NCI-H526 (cell line): ENCODE data around the gene OASL.
A peak's percentile ranks its signal among the peaks of the same experiment; 100 is the strongest.
"Not testable (repeated sequence)": the region's sequence is repeated elsewhere in the genome, so short reads cannot be mapped to it uniquely, and the experiment has no call there.

Experiments used
- DNase-seq, 2 experiments: peaks; one replicate each; lab custom pipeline; 2025; lab: John Stamatoyannopoulos, UW

OASL gene

DNA sequence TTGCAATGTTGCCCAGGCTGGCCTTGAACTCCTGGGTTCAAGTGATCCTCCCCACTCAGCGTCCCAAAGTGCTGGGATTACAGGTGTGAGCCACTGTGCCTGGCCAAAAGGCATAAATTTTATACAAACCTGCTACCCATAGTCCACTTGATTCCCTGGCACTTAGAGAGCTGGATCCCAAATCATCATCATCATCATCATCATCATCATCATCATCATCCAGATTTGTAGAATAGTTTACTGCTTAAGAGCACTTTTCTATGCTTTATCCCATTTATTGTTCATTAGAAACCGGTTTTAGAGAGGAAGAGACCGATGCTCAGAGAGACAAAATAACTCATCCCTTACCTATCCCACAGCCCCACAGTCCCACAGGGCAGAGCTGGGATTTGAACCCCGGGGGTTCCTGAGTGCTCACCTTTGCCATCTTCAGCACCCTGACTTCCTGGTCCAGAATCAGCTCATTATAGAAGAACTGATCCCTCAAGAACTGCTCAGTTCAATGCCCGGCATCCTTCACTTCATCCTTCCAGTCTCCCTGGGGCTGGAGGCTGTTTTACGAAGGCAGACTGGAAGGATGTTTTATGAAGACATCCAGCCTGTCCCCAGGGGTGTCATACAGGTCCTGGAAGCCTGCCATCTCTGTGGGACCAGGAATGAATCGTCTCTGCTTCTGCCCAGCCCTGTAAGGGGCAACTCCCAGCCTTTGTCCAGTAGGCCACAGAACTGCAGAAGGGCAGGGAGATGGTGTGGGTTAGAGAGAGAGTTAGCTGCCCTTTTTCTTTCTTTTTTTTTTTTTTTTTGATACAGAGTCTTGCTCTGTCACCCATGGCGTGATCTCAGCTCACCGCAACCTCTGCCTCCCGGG, 20.2 kb upstream of the OASL start:
- DNase-seq: no peak

DNA sequence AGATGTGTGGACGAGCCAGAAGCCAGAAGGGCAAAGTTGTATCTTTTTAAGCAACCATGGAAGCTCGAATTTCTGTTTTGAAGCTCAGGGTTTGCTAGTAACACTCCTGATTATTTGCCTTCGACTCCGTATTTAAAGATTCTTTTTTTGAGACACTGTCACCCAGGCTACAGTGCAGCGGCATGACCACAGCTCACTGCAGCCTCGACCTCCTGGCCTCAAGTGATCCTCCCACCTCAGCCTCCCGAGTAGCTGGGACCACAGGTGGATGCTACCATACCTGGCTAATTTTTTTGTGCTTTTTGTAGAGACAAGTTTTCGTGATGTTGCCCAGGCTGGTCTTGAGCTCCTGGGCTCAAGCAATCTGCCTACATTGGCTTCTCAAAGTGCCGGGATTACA, 18.7 kb upstream of the OASL start:
- DNase-seq: no peak

DNA sequence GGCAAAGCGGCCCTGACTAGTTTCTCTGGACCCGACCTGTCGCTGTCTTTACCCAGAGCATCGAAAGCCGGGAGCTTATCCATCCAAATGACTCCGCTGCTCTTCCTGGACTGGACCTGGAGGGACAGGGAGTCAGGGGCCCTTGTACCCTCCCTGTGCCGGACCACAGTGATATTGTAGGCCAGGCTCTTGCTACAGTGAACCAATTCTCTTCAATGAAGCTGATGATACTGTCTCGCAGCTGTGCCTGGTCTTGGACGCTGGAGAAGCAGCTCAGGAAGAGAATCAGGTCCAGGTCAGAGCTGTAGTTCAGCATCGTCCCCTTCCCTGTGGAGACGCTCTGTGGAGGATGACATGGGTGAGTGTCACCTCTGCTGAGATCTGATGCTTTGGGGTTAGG, 14.7 kb upstream of the OASL start:
- no peak for DNase-seq

DNA sequence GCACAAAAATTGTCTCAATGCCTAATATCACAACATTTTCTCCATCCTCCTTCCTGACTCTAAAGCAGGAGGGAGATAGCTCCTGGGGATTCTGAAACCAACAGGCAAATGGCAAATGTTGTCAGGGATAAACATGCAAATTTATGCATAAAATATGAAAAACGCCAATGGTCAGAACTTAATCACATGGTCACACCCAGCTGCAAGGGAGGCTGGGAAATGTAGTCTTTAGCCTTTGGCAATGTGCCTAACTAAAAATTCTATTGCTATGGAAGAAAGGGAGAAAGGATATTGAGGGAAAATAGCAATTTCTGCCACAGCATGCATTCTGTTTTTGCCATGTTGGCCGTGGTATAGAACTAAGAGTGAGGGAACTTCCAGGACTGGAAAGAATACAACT, 11.7 kb upstream of the OASL start:
- peak; percentile 81 to 89 for DNase-seq

DNA sequence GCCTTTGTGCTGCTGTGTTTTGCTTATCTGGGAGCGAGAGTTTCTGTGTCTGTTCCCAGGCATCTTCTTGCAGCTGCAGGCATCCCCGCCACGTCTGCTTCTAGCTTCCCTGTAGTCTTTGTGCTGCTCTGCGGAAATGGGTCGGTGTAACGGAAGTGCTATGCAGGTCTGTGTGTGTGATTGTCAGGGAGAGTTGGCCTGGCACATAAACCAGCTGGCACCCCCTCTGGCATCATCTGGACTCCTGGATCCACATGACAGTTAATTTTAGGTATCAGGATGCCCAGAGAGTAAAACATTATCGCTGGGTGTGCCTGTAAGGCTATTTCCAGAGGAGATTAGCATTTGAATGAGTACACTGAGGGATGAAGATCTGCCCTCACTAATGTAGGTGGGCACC, 9.4 kb upstream of the OASL start:
- no peak for DNase-seq

DNA sequence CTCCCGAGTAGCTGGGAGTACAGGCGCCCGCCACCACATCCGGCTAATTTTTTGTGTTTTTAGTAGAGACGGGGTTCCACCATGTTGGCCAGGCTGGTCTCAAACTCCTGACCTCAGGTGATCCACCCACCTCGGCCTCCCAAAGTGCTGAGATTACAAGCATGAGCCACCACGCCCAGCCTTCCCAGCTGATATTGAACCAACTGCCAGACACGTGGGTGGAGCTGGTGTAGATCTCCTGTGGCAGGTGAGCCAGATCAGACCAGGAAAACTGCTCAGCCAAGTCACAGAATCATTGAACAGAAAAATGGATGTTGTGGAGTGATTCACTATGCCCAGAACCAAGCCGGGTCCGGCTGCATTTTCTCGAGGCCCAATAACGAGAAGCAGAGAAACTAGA, 8.4 kb upstream of the OASL start:
- DNase-seq: not testable (repeated sequence)

DNA sequence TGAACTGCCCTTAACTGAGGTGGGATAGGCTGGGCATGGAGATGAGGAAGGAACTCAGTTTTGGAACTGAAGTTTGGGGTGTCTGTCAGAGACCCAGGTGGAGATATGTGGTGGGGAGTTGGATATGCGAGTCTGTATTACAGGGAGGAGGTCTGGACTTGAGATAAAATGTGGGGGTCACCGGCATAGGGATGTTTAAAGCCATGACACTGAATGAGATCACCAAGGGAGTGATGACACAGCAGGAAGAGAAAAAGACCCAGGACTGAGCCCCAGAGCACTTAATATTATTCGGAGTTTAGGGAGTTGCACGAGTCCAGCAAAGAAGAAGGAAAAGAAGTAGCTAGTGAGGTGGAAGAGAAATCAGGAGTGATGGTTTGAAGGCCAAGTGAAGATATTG, 4.0 kb upstream of the OASL start:
- no peak for DNase-seq

DNA sequence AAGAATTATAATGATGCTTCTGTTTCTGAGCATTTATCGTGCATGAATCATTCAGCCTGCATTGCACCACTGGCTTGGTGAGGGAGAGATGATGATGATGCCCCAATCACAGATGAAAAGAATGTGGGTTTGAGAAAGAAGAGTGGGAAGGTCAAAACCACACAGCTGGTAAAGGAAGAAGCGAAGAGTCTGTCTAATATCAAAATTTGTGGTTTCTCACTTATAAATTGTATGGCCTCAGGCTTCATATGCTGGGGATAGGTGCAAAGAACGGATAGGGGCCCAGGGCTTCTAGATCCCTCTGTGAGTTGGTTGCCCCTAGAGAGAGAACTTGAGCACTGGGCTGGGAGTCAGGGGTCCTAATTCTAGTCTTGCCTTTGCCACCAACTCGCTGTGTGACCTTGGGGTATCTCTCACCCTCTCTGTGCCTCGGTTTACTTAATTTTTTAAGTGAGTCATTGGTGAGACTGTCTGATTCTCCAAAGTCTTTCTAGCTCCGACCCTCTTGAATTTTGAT, 2.2 kb downstream of the OASL start:
- DNase-seq: no peak

DNA sequence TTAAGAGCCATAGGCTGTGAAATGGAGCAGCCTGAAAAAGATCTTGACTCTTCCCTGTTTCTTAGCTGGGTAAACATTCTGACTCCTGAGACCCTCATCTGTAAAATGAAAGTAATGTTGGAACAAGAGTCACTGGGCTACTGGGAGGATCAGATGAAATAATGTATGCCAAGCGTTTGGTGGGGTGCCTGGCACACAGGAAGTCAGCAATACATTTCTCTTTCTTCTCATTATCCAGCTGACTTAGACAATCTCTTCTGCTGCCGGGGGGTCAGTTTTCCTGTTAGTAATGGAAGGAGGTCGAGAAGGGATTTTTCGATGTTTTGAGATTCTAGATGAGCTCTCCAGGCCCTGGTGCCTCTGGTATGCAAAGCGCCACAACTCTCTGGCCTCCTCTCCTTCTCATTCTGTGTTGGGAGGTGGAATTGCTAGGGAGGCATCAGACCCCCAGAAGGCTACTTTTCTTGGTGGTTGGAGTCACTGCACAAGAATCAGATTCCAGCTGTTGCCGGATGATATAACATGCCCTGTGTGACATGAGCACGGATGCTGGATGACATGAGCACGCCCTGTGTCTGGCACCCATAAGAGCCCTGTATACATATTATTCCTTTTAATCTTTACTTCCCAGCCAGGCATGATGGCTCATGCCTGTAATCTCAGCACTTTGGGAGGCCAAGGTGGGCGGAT, 4.3 kb downstream of the OASL start:
- DNase-seq: no peak

DNA sequence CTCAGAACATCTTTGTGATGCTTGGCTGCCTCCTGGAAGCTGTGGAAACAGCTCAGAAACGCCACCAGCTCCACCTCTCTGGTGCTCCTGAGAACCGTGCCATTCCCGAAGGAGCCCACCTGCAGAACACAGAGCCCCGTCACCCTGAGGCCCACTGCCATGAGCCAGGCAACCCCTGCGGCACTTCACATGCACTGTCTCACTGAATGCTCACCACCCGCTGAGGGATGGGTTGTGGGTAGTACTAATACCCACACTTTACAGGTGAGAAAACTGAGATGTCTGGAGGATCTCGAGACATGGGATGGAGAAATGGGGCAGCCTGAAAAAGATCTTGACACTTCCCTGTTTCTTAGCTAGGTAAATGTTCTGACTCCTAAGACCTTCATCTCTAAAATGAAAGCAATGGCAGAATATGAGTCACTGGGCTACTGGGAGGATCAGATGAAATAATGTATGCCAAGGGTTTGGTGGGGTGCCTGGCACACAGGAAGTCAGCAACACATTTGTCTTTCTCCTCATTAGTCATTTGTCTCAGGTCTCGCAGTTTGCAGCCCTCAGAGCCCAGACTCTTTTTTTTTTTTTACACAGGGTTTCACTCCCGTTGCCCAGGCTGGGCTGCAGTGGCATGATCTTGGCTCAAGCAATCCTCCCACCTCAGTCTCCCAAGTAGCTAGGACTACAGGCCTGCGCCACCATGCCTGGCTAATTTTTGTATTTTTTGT, 5.3 kb downstream of the OASL start:
- no peak for DNase-seq

DNA sequence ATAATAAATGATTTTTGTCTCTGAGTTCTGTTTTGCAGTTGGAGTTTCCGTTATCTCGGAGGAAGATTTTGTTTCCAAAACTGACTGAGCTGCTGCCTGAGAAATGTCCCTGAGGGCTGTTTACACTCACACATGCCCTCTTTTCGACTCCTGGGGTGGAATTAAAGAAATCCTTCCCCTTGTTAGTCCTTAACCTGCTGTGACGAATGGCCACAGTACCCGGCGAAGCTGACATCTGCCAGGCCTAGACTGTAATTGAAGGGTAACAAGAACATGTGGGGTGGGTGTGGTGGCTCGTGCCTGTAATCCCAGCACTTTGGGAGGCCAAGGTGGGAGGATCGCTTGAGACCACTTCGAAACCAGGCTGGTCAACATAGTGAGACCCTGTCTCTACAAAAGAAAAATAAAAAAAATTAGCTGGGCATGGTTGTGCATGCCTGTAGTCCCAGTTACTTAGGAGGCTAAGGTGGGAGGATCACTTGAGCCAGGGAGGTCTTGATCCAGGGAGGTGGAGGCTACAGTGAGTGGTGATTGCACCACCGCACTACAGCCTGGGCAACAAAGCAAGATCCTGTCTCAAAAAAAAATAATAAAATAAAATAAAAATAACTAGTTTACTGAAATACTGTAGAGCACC, 8.4 kb downstream of the OASL start:
- DNase-seq: no peak

DNA sequence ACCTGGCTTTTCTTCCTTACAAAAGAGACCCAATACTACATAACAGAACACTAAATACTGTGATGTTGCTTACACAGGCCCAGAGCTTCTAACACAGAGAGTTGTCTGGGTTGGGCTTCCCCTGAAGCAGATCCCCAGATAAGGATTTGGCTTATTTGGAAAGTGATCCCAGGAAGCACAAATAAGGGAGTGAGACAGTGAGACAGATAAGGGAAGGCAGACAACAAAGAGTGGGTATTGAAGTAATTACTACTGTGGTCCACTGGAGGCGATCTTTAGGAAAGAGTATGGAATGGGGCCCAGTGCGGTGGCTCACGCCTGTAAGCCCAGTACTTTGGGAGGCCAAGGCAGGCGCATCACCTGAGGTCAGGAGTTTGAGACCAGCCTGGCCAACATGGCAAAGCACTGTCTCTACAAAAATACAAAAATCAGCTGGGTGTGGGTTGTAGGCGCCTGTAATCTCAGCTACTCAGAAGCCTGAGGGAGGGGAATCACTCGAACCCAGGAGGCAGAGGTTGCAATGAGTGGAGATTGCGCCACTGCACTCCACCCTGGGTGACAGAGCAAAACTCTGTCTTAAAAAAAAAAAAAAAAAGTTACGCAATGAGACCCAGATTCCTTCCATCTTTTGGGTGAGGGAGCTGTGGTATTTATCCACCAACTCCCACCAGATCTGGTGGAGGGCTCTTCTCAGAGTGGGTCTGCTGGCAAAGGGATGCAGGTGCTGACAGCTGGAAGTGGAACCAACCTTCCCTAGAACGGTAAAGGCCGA, 12.6 kb downstream of the OASL start:
- peak in 1 of 2 experiments; percentile 15 for DNase-seq

DNA sequence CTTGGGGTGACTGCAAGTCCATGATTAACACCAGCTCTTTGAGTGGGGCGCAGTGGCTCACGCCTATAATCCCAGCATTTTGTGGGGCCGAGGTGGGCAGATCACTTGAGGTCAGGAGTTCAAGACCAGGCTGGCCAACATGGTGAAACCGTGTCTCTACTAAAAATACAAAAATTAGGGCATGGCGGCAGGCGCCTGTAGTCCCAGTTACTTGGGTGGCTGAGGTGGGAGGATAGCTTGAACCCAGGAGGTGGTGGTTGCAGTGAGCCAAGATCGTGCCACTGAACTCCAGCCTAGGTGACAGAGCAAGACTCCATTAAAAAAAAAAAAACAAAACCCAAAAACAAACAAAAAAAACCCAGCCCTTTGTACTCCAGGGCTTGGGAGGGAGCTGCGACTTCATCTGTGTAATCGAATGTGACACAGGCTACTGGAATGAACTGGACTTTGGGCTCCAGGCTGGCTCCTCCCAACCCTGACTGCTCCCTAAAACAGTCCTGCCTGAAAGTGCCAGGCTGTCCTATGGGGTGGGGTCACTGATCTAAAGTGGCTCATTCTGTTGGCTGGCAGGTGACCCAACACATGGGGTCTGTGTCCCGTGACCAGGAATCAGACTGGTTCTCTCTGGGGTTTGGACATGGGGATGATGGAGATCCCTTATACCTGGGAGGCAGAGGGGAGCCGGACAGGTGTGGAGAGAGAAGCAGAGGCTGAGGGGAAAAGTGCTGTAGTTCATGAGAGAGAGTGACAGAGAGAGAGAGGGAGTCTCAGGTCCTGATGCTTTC, 13.4 kb downstream of the OASL start:
- DNase-seq: no peak

DNA sequence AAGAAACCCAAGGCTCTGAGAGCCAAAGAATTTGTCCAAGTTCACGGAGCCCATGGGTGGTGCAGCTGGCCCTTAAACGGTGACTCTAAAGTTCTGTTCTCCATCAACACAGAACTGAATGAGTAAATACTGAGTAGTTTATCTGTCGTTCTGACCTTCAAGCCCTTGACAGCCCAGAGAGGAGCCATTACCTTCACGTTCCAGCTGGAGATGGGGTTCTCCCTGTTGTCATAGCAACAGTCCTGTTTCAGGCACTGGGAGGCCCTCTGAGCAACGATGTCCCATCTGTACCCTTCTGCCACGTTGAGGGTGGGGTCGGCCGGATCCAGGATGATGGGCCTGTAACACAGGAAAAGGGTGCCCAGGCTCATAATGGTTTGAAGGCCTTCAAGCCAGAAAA, 15.2 kb downstream of the OASL start:
- no peak for DNase-seq

DNA sequence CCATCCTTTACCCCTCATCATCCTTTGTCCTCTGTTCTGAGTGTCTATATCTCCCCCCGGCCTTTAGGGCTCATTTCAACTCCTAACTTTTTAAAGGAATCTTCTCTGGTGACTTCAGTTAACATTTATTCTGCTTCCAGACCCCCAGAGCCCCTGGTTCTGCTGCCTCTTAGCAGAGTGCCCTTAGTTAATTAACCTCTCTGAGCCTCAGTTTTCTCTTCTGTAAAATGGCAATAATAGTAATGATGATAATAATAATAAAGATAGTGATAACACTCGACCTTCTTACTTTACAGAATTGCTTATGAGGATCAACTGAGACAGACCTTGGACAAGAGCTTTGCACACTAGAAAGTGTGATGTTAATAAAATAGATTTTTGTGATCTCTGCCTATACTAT, 16.3 kb downstream of the OASL start:
- no peak for DNase-seq

DNA sequence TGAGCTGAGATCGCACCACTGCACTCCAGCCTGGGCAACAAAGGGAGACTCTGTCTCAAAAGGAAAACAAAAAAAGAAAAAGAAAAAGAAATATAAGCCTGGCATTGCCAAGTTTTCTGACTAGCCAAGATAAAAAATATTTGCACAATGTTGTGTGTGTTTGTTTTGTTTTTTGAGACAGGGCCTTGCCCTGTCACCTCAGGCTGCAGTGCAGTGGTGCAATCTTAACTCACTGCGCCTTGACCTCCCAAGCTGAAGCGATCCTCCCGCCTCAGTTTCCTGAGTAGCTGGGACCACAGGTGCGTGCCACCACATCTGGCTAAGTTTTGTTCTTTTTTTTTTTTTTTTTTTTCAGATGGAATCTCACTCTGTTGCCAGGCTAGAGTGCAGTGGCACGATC, 17.3 kb downstream of the OASL start:
- DNase-seq: no peak

DNA sequence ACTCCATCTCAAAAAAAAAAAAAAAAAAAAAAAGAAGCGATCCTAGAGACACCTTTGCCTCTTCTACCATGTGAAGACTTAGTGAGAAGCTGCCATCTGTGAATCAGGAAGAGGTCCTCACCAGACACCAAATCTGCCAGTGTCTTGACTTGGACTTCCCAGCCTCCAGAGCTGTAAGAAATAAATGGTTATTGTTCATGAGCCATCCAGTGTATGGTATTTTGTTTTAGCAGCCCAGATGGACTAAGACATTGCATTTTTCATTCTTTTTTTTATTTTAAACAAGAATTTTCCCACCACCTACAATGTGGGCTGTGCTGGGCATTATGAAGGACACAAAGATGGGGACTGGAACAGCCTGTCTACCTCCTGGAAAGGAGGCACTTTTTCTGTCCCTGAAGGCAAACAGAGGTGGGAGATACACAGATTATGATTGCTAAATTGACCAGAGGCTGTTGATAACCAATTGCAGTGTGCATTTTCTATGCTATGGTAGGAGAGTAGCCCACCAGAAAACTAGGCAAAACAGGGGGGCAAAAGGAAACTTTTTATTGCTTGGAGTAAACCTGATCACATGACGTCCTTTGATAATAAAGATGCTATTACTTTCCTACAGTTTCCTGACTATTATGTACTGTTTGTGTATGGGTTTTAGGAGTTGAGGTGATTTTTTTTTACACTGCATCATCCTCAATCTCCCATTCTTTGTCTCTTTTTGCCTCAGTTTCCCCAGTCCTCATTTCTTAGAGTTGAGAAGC, 20.0 kb downstream of the OASL start:
- DNase-seq: no peak

DNA sequence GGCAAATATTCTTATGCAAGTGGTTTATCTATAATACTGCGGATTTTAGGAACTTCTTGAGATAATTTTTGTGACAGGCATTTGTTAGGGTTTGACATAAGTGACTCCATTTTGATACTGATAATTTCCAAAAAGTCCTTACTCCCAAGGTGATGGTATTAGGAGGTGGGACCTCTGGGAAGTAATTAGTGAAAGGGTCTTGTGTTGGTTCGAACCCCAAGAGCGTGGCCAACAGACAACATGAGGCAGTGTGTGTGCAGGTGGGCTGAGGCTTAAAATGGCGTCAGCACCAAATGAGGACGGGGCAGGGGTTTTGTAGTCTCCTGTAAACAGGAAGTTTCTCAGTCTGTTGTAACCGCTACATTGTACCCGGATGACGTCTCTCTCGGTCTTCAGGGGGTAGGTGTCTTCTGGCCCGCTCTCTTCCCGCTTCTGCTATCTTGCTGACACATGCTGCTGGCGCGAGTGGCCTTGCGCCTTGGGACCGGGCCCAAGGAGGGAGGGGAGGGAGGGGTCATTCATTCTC, 21.0 kb downstream of the OASL start:
- no peak for DNase-seq
